CD4-positive, alpha-beta T cell treated with Interleukin-2 at 100 ng/mL for 4 hours (primary cell): ENCODE measurements around the gene PAX8.
"Not testable (repeated sequence)": the region's sequence is repeated elsewhere in the genome, so short reads cannot be mapped to it uniquely, and the experiment has no call there.

ENCODE experiments used
- DNase-seq: peaks from one replicate; pipeline ENCODE4 v3.0.0-alpha.2; 2020; ENCODE audit warnings: low spot score

Gene PAX8

GRCh38 chr2:113288674-113289149, 10.0 kb upstream of the PAX8 start:
- DNase-seq = not testable (repeated sequence)

DNA sequence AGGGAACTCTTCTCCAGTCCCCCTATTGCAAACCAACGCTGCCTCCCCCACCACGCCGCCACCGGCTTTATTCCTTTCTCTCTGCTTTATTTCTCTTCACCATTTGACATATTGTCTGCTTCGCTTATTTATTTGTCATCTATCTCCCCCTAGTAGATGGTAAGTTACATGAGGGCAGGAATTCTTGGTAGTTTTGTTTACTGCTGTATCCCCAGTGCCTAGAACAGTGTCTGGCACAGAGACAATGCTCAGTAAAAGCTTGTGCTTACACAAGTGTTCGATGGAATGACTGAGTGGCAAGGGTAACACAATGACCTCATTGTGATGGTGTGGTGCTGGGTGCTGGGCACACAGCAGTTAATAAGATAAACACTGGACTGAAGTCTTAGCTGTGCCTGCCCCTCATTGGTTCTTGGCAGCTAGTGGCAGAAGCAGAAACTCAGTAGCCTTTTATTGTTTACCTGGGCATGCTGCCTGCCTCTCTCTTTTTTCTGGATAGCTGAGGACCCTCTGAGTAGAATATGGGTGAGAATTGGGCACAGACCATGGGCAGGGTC, 9.5 kb upstream of the PAX8 start:
- not testable (repeated sequence) for DNase-seq

DNA sequence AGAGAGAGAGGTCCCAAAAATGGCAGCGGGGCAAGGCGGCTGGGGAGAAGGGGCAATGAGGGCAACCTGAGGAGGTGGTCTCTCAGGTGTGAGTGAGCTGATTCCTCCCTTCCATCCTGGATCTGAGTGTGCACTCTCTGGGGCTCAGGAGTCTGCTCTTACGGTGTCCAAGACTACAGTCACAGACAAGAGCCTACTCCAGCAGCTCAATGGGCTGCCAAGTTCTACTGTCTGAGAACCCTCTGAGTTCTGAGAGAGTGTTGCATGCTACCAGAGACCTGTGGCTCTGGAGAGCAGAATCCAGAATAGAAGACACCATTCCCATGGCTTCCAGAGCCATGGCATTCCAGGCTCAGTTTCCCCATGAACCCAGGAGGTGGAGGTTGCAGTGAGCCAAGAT, 7.1 kb upstream of the PAX8 start:
- no peak for DNase-seq

DNA sequence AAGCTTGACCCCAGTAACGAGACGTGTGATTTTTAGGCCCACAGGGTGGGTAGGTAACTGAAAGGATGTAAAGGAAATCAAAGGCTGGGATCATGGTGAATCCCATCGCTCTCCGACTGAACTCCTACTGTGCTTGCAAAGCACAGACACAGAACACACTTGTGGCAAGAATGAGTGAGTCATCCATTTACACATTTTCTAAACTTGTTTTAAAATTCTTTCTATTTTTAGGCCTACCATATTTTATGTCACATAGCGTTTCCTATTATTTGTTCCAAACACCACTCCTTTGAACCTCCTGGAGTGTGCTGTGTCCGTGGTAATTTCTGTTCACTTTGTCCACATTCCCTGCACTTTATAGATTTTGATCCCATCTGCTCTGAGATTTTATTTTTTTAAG, 6.3 kb upstream of the PAX8 start:
- not testable (repeated sequence) for DNase-seq

DNA sequence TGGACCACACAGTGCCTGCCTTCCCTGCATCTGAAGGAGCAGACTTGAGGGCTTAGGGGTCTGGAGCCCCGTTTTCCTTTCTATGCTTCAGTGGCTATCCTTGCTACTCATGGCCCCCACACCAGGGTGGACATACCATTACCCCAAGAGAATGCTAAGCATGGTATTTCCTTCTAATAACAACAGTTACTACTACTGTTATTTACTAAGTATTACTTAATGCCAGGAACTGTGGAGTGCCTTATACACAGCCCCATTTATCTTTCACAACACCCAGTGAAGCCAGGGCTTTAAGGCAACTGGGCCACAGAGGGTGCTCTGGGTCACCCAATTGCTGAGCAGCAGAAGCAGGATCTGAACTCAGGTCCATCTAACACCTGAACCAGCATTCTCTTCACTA, 5.8 kb upstream of the PAX8 start:
- DNase-seq = no peak

DNA sequence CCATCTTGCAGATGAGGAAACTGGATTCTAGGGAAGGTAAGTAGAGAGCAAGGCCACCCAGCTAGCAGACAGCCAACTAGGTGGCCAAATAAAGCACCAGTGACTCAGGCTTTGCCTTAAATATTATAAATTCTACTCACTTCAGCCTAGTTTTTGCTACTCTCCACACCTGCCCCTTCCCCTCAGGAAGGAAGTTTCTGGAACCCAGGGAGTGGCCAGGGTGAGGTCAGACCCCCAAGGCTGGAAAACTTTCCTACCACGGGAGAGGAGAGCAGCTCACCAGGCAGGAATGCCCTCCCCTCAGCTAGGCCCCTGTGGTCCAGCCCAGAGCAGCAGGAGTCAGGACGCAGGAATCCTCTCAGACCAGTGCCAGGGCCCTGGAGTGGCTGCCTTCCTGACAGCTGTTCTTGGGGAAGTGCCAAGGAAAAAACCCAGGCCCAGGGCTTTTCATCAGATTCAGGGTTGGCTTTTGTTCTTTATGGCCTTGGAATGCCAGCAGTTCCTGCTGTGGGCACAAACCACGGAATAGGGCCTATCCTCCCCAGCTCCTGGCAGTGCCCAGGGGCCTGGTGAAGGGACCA, 5.1 kb upstream of the PAX8 start:
- no peak for DNase-seq

GRCh38 chr2:113282747-113283533, 4.2 kb upstream of the PAX8 start:
- DNase-seq = no peak

DNA sequence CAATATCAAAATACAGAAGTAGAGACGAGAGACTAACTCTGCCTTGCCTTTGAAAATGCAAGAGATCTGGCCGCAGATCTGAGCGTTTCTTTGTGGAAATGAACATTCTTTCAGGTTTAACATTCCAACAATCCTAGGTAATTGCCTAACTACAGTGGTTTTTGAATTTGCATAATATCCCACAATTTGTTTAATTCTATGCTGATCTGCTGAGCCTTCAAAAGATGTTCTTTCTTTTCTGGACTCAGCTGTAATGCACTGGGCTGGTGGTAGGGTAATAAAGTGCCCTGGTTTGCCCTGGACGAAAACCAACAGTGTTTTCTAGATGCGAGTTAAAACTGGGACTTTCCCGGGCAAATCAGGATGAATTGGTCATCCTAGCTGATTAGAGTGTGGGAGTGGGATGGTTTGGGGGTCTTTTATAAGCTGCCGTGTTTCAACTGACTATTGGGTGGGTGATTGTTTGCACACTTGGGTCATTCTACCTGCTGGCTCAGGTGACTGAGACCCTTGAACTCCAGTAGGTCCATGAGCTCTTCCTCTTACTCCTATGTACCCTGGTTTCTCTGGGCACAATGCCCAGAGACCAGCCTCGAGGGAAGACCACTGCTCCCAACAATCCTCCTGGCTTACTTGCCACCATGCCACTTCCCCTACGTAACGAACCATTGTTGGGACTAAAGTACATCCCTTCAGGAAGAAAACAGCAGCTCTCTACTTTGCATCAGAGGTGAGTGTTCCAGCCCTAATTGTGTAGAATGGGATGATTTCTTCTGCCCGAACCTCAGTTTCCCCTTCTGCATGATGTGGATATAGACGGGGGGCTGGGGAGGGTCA, 3.4 kb upstream of the PAX8 start:
- no peak for DNase-seq

DNA sequence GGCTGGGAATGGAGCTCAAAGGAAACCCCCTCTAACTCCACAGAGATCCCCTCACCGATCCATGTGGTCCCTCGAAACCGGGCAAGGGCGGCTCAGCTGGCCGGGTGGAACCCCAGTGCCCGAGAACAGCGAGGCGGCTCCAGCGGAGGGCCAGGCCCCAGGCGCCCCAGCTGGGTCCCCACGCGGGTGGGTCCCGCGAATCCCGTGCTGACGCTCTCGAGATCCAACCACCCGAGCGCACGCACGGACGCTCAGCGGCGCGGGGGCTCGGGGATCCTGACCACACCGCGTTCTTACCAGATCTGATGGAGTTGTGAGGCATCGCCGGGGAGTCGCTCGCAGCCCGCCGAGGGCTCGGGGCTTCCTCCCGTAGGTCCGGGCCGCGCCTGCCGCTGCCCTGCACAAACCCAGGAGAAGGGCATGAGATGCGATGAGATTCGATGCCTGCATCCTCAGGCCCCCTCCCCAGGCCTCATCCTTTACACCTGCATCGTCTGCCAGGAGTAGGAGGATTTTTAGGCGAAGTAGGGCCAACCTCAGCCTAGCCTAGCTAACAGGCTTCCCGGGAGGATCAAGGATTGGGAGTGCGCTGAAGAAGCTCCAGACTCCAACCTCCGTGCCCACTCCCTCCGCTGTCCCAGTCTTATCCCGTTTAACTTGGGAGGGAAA, 514 bp downstream of the PAX8 start:
- DNase-seq = no peak

- no peak for DNase-seq
These were observed 1.1 kb downstream of the PAX8 start for GRCh38 chr2:113277474-113278072.

GRCh38 chr2:113276761-113277425, 1.8 kb downstream of the PAX8 start:
- no peak for DNase-seq

DNA sequence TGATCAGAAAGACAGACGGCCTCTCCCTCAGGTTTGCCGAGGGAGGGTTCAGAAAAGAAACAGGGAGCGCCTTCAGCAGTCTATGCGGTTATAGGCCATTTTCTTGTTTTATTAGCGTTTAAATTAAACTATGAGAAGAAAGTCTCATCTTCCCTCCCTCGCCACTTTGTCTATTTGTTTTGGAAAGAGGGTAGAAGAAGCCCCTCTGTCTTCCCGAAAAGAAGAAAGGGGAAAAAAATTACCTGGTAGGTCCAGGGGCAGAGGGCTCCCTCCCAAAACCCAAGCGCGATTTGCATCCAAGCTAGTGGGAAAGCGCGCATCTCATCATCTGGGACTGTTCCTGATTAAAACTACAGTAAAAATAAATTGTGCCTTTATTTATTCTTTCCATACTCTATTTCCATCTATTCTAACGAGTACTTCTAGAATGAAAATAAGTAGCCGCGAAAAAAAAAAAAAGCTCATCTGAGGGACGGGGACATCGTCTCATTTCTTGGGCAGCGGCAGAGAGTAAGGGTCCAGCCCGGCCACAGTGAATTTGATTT, 2.4 kb downstream of the PAX8 start:
- no peak for DNase-seq

GRCh38 chr2:113275556-113276215, 3.0 kb downstream of the PAX8 start:
- no peak for DNase-seq

DNA sequence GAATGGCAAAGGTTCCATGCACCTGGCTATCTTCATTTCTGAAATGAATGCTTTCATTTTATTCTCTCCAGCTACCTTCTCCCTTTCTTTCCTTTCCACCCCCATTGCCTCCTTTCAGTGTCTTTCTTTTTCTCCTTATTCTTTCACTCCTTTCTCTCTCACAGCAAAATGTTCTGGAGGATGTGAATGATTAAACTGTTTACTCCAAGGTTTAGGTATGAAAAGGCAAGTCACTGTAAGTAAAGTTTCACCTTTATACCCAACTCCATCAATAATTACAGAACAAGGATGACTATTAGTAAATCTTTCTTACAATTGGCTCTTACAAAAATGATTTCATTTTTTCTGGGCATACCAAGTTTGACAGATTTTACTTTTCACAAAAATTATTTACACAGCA, 4.3 kb downstream of the PAX8 start:
- no peak for DNase-seq

- no peak for DNase-seq
These were observed 4.7 kb downstream of the PAX8 start for GRCh38 chr2:113273981-113274380.

DNA sequence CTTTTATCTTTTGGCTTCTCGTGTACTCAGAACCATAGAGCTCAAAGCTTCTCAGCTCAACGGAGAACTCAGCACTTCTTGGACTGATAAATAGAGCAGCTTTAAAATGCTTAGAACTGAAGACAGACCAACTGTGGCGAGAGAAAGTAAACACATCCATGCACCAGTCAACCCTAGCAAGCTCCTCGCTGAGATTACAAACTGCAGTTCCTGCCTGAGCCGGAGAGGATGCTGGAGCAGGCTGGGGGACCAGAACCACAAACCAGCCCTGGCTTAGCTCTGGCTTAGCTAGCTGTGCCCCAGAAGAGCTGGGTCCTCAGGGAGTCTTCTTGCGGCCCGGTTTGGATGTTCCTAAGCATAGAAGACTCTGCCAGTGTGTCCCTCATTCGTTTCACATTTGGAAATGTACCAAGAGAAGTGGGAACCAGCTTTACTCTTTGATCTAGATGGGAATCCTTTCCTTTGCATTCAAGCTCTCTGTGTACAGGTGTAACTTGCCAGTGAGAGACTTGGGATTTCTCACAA, 5.6 kb downstream of the PAX8 start:
- peak; percentile 19 for DNase-seq

GRCh38 chr2:113272477-113272876, 6.2 kb downstream of the PAX8 start:
- DNase-seq = no peak

GRCh38 chr2:113268621-113269360, 9.9 kb downstream of the PAX8 start:
- no peak for DNase-seq

- DNase-seq = no peak
These were observed 12.3 kb downstream of the PAX8 start for GRCh38 chr2:113266431-113266830.
